Naive thymus-derived CD8-positive, alpha-beta T cell (primary cell): ENCODE data around the gene NEUROG1. TPM values are rescaled to one million over a fixed set of nuclear protein-coding genes. Genes with fewer than 3 reads are reported as not detected.
"Not testable (repeated sequence)": the region's sequence is repeated elsewhere in the genome, so short reads cannot be mapped to it uniquely, and the experiment has no call there.

Experiments used
- ATAC-seq, 2 donors: fragments of 150-1000 bp; cut with Tn5 transposase in 1 of 2; sonication (Bioruptor Pico), chemical (Tn5 transposase) in 1 of 2; 1 replicate in 1 of 2; 2 replicates in 1 of 2; pipeline ENCODE4 v1.10.0; 2021; ENCODE audit warnings: mild to moderate bottlenecking in 2 of 2, moderate library complexity in 2 of 2
- POLR2A ChIA-PET: fragments of 350-600 bp; sonication (Branson Sonifier 250); formaldehyde crosslinking; loops from one replicate; lab custom pipeline; 2021; ENCODE audit warnings: antibody characterized with exemption; lab: Charles Lee
- DNase-seq, 10 donors: peaks; one replicate each; pipeline versions ENCODE4 v3.0.0 to v3.0.0-alpha.2; 2020 to 2022
- H3K27ac Mint-ChIP-seq, 10 donors: one replicate each; pipeline ENCODE4 v1.8.0; 2020 to 2022; ENCODE audit warnings: mild to moderate bottlenecking in 10 of 10, mixed read lengths in 10 of 10, moderate library complexity in 4 of 10, inconsistent platforms in 1 of 10
- H3K27me3 Mint-ChIP-seq, 5 donors: one replicate each; pipeline ENCODE4 v1.8.0; 2021 to 2022; ENCODE audit warnings: mixed read lengths in 5 of 5
- H3K36me3 Mint-ChIP-seq, 3 donors: one replicate each; pipeline ENCODE4 v1.8.0; 2020 to 2022; ENCODE audit warnings: mixed read lengths in 3 of 3, mild to moderate bottlenecking in 2 of 3, inconsistent platforms in 1 of 3
- H3K4me1 Mint-ChIP-seq, 4 donors: one replicate each; pipeline ENCODE4 v1.8.0; 2021 to 2022; ENCODE audit warnings: mixed read lengths in 4 of 4
- H3K4me3 Mint-ChIP-seq, 10 donors: one replicate each; pipeline ENCODE4 v1.8.0; 2020 to 2022; ENCODE audit warnings: mild to moderate bottlenecking in 10 of 10, mixed read lengths in 10 of 10, moderate library complexity in 6 of 10, inconsistent platforms in 1 of 10
- H3K9me3 Mint-ChIP-seq, 9 donors: one replicate each; pipeline ENCODE4 v1.8.0; 2020 to 2022; ENCODE audit warnings: mixed read lengths in 9 of 9, mild to moderate bottlenecking in 3 of 9, inconsistent platforms in 1 of 9, moderate library complexity in 1 of 9
- polyA plus RNA-seq, 3 donors: library from polyadenylated mRNA; unstranded; fragments of 300-500 nt; fragmentation: Illumina TruSeq; gene quantifications; one replicate each; pipeline ENCODE4 v1.2.3, GENCODE V29; 2021
- total RNA-seq, 8 experiments: library from RNA in 2 of 8; stranded (reverse) in 2 of 8; gene quantifications; one replicate each; pipeline ENCODE4 v1.2.3 and lab custom pipeline; 2021 to 2026

Gene NEUROG1
- total and polyA plus RNA-seq, 5 experiments from 2014 or later, result not detected

GRCh38 chr5:135497971-135498636, 37.7 kb downstream of the NEUROG1 start:
- ATAC-seq (no peak), DNase-seq (no peak)
- no peaks in the 10 kb centered on the region for H3K36me3 Mint-ChIP-seq
- no peak overlapping the region for H3K27ac Mint-ChIP-seq
- H3K27me3 Mint-ChIP-seq, result peaks cover 18 to 75% (median 36%) of the 10 kb centered on the region in 5 donors
- H3K4me3 Mint-ChIP-seq, result no peak overlapping the region
- H3K4me1 Mint-ChIP-seq, result no peaks in the 10 kb centered on the region
- H3K9me3 Mint-ChIP-seq, result no peaks in the 10 kb centered on the region
- POLR2A ChIA-PET, result no interaction called here

- H3K4me3 Mint-ChIP-seq, H3K27ac Mint-ChIP-seq, POLR2A ChIA-PET, H3K9me3 Mint-ChIP-seq, H3K4me1 Mint-ChIP-seq, H3K36me3 Mint-ChIP-seq, ATAC-seq, DNase-seq: not testable (repeated sequence)
- H3K27me3 Mint-ChIP-seq, result peaks cover 19 to 74% (median 42%) of the 10 kb centered on the region in 5 donors
These were observed 40.2 kb downstream of the NEUROG1 start for GRCh38 chr5:135495531-135495930.

- Mint-ChIP-seq H3K4me3 (no peak overlapping the region), H3K36me3 (peaks cover 0 to 3% (median 2%) of the 10 kb centered on the region in 3 donors), H3K4me1 (peaks cover 4 to 10% (median 6%) of the 10 kb centered on the region in 4 donors), H3K27me3 (peaks cover 20 to 74% (median 43%) of the 10 kb centered on the region in 5 donors), H3K27ac (no peak overlapping the region), H3K9me3 (no peaks in the 10 kb centered on the region)
- DNase-seq (no peak), ATAC-seq (no peak)
- POLR2A ChIA-PET, result no interaction called here
These were observed 41.6 kb downstream of the NEUROG1 start for GRCh38 chr5:135494196-135494595.

GRCh38 chr5:135493406-135494180, 42.2 kb downstream of the NEUROG1 start:
- Mint-ChIP-seq H3K9me3 (no peaks in the 10 kb centered on the region), H3K27me3 (peaks cover 20 to 74% (median 43%) of the 10 kb centered on the region in 5 donors), H3K36me3 (peaks cover 0 to 3% (median 2%) of the 10 kb centered on the region in 3 donors), H3K27ac (no peak overlapping the region), H3K4me1 (peaks cover 5 to 10% (median 7%) of the 10 kb centered on the region in 4 donors), H3K4me3 (no peak overlapping the region)
- ATAC-seq, result no peak
- POLR2A ChIA-PET, result no interaction called here
- no peak for DNase-seq

GRCh38 chr5:135492319-135492626, 43.5 kb downstream of the NEUROG1 start:
- no peak overlapping the region for H3K4me3 Mint-ChIP-seq
- peaks cover 0 to 2% (median 0%) of the 10 kb centered on the region in 9 donors for H3K9me3 Mint-ChIP-seq
- peaks cover 7 to 10% (median 9%) of the 10 kb centered on the region in 4 donors for H3K4me1 Mint-ChIP-seq
- POLR2A ChIA-PET, result no interaction called here
- no peak overlapping the region for H3K27ac Mint-ChIP-seq
- DNase-seq, result no peak
- peaks cover 0 to 3% (median 2%) of the 10 kb centered on the region in 3 donors for H3K36me3 Mint-ChIP-seq
- ATAC-seq, result no peak
- peaks cover 22 to 83% (median 53%) of the 10 kb centered on the region in 5 donors for H3K27me3 Mint-ChIP-seq

GRCh38 chr5:135491552-135492318, 44.0 kb downstream of the NEUROG1 start:
- DNase-seq, result no peak
- Mint-ChIP-seq H3K4me3 (no peak overlapping the region), H3K9me3 (peaks cover 0 to 2% (median 0%) of the 10 kb centered on the region in 9 donors), H3K4me1 (peaks cover 7 to 10% (median 9%) of the 10 kb centered on the region in 4 donors), H3K27me3 (peaks cover 23 to 83% (median 56%) of the 10 kb centered on the region in 5 donors), H3K27ac (no peak overlapping the region), H3K36me3 (peaks cover 0 to 3% (median 2%) of the 10 kb centered on the region in 3 donors)
- POLR2A ChIA-PET, result no interaction called here
- no peak for ATAC-seq

GRCh38 chr5:135491038-135491551, 44.7 kb downstream of the NEUROG1 start:
- peaks cover 0 to 2% (median 0%) of the 10 kb centered on the region in 9 donors for H3K9me3 Mint-ChIP-seq
- peaks cover 7 to 10% (median 9%) of the 10 kb centered on the region in 4 donors for H3K4me1 Mint-ChIP-seq
- DNase-seq (no peak), ATAC-seq (no peak)
- POLR2A ChIA-PET, result no interaction called here
- peaks cover 0 to 3% (median 2%) of the 10 kb centered on the region in 3 donors for H3K36me3 Mint-ChIP-seq
- peaks cover 24 to 86% (median 61%) of the 10 kb centered on the region in 5 donors for H3K27me3 Mint-ChIP-seq
- H3K4me3 Mint-ChIP-seq, result no peak overlapping the region
- H3K27ac Mint-ChIP-seq, result no peak overlapping the region

GRCh38 chr5:135490245-135491037, 45.3 kb downstream of the NEUROG1 start:
- Mint-ChIP-seq H3K4me1 (peaks cover 7 to 10% (median 9%) of the 10 kb centered on the region in 4 donors), H3K9me3 (peaks cover 0 to 2% (median 0%) of the 10 kb centered on the region in 9 donors), H3K27me3 (peaks cover 23 to 92% (median 65%) of the 10 kb centered on the region in 5 donors), H3K4me3 (peak overlapping the region in 1 of 10 donors; percentile 42), H3K27ac (no peak overlapping the region), H3K36me3 (peaks cover 0 to 3% (median 2%) of the 10 kb centered on the region in 3 donors)
- POLR2A ChIA-PET, result no interaction called here
- DNase-seq (no peak), ATAC-seq (no peak)

GRCh38 chr5:135489466-135490244, 46.1 kb downstream of the NEUROG1 start:
- peak overlapping the region in 4 of 10 donors; percentile 22 to 60 (median 42) for H3K4me3 Mint-ChIP-seq
- POLR2A ChIA-PET, result no interaction called here

GRCh38 chr5:135488727-135489465, 46.9 kb downstream of the NEUROG1 start:
- DNase-seq (no peak), ATAC-seq (no peak)
- Mint-ChIP-seq H3K27ac (no peak overlapping the region), H3K27me3 (peaks cover 24 to 93% (median 65%) of the 10 kb centered on the region in 5 donors), H3K4me1 (peaks cover 7 to 10% (median 9%) of the 10 kb centered on the region in 4 donors), H3K4me3 (peak overlapping the region in 1 of 10 donors; percentile 1), H3K36me3 (peaks cover 0 to 3% (median 2%) of the 10 kb centered on the region in 3 donors), H3K9me3 (peaks cover 0 to 2% (median 0%) of the 10 kb centered on the region in 9 donors)
- POLR2A ChIA-PET, result no interaction called here

More at GRCh38 chr5:135489466-135490244, 46.1 kb downstream of the NEUROG1 start:
- peaks cover 0 to 2% (median 0%) of the 10 kb centered on the region in 9 donors for H3K9me3 Mint-ChIP-seq
- H3K27ac Mint-ChIP-seq, result no peak overlapping the region
- peaks cover 24 to 99% (median 68%) of the 10 kb centered on the region in 5 donors for H3K27me3 Mint-ChIP-seq
- peaks cover 0 to 3% (median 2%) of the 10 kb centered on the region in 3 donors for H3K36me3 Mint-ChIP-seq
- ATAC-seq (no peak), DNase-seq (no peak)
- peaks cover 7 to 10% (median 9%) of the 10 kb centered on the region in 4 donors for H3K4me1 Mint-ChIP-seq
